GM04503 (cell line): ENCODE measurements around the gene TSSK3.

Source experiments
- DNase-seq: peaks from one replicate; pipeline ENCODE4 v3.0.0-alpha.2; 2012; ENCODE audit warnings: low read depth

Gene TSSK3

DNA sequence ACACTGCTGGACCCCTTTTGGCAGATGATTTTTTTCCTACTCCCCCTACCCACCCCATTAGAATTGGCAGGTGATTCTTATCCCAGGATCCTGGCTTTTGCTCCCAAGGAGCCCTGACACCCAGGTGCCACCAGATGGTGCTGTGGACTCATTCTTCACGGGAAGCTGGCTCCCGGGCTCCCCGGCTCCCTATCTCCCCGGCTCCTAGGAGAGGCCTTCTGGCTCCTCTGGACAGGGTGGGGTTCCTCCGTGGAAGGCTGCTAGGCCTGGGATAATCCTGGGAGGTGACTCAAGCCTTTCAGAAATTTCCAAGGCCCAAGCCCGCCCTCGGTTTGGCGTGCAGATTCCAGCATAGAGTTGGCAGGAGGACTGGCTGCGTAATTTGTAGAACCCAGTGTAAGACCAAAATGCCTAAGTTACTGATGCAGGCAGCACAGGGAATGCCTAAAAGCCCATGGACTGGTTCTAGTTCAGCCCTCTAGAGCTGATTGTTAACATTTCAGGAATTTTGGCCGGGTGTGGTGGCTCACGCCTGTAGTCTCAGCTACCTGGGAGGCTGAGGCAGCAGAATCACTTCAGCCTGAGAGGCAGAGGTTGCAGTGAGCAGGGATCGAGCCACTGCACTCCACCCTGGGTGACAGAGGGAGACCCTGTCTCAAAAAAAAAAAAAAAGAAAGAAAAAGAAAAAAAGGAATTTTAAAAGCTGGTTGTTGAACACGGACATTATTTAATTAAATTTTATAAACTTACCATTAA lies 38.7 kb downstream of the TSSK3 start:
- peak; percentile 96 for DNase-seq

DNA sequence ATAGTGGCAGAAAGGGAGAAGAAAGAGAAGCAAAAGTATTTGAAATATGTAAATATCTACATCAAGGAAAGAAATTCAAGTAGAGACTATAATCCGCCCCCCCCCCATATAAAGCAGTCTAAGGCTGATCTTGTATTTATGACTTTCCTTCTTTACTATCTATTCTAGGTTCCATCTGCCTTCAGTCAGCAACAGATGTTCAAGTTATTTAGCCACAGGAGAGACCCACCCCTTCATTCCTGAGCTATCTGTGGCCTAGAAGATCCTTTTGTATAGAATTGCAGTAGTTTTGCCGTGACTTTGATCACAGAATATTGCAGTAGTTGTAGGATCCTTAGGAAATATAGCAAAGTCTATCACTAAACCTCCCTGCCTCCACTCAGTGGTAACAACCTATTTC lies 42.6 kb downstream of the TSSK3 start:
- peak; percentile 31 for DNase-seq

DNA sequence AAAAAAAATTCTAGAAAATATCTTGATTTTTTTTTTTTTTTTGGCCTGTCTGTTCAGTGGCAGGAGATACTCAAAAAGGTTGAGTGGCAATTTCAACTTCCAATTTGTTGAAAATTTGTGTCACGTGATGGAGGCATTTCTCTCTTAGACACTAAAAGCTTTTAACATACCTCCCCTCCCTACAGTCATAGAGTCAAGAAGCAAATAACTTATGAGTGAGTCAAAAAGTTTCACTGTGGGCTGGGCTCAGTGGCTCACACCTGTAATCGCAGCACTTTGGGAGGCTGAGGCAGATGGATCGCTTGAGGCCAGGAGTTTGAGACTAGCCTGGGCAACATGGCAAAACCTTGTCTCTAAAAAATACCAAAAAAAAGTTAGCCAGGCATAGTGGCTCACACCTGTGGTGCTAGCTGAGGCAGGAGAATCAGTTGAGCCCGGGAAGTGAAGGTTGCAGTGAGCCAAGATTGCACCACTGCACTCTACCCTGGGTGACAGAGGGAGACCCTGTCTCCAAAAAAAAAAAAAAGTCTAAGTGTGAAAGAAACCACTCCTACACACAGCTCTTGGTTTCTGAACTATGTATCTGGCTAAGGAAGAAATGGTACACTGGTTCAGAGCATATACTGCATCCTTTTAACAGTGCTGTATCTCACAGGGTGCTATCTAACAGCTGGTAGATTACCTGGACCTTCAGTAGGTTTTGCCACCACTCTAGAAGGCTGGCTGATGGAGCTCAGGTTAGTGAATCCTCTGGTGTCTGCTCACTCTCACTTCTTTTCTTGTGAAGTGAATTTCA lies 43.5 kb downstream of the TSSK3 start:
- no peak for DNase-seq

DNA sequence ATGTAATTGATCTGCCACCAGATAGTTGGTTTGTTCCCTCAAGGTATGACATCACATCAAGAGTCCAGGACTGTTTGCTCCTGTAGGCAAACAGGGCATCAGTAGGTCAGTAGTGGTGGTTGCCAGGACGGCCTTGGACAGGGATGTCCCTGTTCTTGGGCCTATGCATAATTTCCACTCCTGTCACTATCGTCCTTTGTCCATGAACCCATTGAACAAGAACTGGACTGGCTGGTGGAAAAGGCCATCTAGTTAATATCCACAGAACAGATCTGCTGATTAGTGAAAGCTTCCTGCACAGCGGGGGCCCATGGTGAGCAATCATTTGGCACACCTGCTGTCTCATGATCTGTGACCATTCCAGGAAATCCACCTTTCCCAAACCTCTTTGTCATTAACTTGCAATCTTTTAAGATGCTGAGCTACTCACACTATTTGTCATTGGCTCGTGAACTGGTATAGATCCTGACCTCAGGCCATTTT lies 44.3 kb downstream of the TSSK3 start:
- DNase-seq, result no peak

DNA sequence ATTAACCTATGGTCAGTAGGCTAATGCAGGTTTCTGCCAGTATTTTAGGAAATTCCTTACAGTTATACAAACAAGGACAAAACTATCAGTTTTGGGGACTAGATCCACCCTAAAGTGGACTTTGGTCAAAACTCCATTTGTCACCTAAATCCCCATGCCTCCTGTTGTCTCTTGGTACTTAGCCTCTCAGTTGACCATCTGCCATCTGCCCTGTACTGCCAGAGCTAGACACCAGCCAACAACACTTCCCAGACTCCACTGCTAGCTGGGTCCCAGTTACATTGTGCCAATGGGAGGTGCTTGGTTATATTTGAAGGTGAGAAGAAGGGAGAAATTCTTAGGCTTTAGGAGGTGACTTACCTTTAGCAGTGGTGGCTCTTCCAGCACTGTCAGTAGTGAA lies 48.9 kb downstream of the TSSK3 start:
- DNase-seq, result no peak

DNA sequence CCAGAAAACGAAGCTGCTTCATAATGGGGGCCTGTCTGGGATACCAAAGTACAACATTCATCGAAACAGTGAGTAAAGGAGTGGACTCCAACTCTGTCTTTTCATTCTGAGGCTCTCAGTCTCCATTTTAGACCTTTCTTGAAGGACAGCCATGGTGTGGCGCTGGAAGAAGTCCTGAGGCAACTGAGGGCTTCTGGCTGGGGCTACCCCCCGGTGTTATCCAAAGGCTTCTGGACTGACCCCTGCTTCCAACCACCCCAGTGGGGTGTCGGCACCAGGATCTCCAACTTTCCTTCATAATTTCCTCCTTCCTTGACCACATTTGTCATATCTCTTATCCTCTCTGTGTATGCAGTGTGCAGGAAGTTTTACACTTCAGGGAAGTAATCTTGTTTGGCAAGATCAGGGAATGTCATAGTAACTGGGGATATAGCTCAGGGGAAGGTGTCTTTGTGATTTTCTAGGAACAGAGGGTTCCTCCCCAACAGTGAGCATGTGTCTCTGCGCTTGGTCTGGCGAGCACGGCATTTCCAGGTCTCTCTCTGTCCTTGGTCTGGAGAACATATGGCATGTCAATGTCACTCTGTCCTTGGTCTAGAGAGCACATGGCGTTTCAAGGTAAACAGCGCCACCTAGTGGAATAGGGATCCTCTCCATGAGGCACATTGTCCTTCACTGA lies 51.3 kb downstream of the TSSK3 start:
- no peak for DNase-seq
